ENCODE results near the gene SNAPC2. TPM values are rescaled to one million over a fixed set of nuclear protein-coding genes. Genes with fewer than 3 reads are reported as not detected.
"Not testable (repeated sequence)": the region's sequence is repeated elsewhere in the genome, so short reads cannot be mapped to it uniquely, and the experiment has no call there.

Gene SNAPC2
- total RNA-seq, 1 donor from 2014 or later: 32.0 TPM

- H3K36me3 ChIP-seq (ENCODE audit: control insufficient read depth, insufficient read depth, low read length): no peaks in the 10 kb centered on the region
- TF ChIP-seq CTCF (IDR thresholded peaks at IDR 0.05; ENCODE audit: insufficient read depth, low read length, poor library complexity, severe bottlenecking): no peak
- H3K27me3 ChIP-seq (ENCODE audit: control insufficient read depth, insufficient read depth, low read length): no peaks in the 10 kb centered on the region
- H3K4me3 ChIP-seq (ENCODE audit: low read depth, low read length): no peak overlapping the region
- DNase-seq (ENCODE audit: low read depth): no peak
These were observed 33.4 kb downstream of the SNAPC2 start for GRCh38 chr19:7953576-7953975.

DNA sequence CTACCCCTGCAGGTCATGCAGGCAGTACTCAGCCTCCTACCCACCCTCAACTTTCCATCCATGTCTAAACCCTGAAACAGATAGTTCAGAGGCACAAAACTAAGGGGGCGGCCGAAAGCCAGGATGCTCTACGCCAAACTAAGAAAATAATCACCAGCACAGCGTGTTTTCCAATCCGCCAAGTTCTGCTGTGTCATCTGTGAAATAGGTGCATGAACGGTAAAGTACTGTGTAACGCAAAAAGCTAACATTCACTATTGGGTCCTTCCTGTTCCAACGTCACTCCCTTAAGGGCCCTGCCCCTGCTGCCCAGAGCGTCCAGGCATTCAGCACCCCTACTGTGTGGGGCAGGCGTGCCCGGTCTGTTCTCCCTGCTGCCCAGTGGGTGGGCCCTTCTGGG, 35.6 kb downstream of the SNAPC2 start:
- no peak for DNase-seq (ENCODE audit: low read depth)
- Histone ChIP-seq H3K36me3 (ENCODE audit: control insufficient read depth, insufficient read depth, low read length) (no peaks in the 10 kb centered on the region), H3K4me3 (ENCODE audit: low read depth, low read length) (no peak overlapping the region), H3K27me3 (ENCODE audit: control insufficient read depth, insufficient read depth, low read length) (no peaks in the 10 kb centered on the region)
- TF ChIP-seq CTCF (IDR thresholded peaks at IDR 0.05; ENCODE audit: insufficient read depth, low read length, poor library complexity, severe bottlenecking): no peak

- TF ChIP-seq CTCF (IDR thresholded peaks at IDR 0.05; ENCODE audit: insufficient read depth, low read length, poor library complexity, severe bottlenecking): no peak
- no peak overlapping the region for H3K4me3 ChIP-seq (ENCODE audit: low read depth, low read length)
- H3K27me3 ChIP-seq (ENCODE audit: control insufficient read depth, insufficient read depth, low read length): no peaks in the 10 kb centered on the region
- peaks cover 3% of the 10 kb centered on the region for H3K36me3 ChIP-seq (ENCODE audit: control insufficient read depth, insufficient read depth, low read length)
- no peak for DNase-seq (ENCODE audit: low read depth)
These were observed 39.1 kb downstream of the SNAPC2 start for GRCh38 chr19:7959211-7959610.

- not testable (repeated sequence) for H3K27me3 ChIP-seq (ENCODE audit: control insufficient read depth, insufficient read depth, low read length); DNase-seq (ENCODE audit: low read depth); H3K4me3 ChIP-seq (ENCODE audit: low read depth, low read length); H3K36me3 ChIP-seq (ENCODE audit: control insufficient read depth, insufficient read depth, low read length)
These were observed 40.9 kb downstream of the SNAPC2 start for GRCh38 chr19:7961082-7961481.

- Histone ChIP-seq H3K36me3 (ENCODE audit: control insufficient read depth, insufficient read depth, low read length) (peaks cover 3% of the 10 kb centered on the region), H3K27me3 (ENCODE audit: control insufficient read depth, insufficient read depth, low read length) (no peaks in the 10 kb centered on the region), H3K4me3 (ENCODE audit: low read depth, low read length) (no peak overlapping the region)
- DNase-seq (ENCODE audit: low read depth): no peak
- TF ChIP-seq CTCF (IDR thresholded peaks at IDR 0.05; ENCODE audit: insufficient read depth, low read length, poor library complexity, severe bottlenecking): no peak
These were observed 41.9 kb downstream of the SNAPC2 start for GRCh38 chr19:7961920-7962626.

- H3K4me3 ChIP-seq (ENCODE audit: low read depth, low read length): no peak overlapping the region
- no peak for DNase-seq (ENCODE audit: low read depth)
- H3K27me3 ChIP-seq (ENCODE audit: control insufficient read depth, insufficient read depth, low read length): no peaks in the 10 kb centered on the region
- no peak for TF ChIP-seq CTCF (IDR thresholded peaks at IDR 0.05; ENCODE audit: insufficient read depth, low read length, poor library complexity, severe bottlenecking)
- peaks cover 5% of the 10 kb centered on the region for H3K36me3 ChIP-seq (ENCODE audit: control insufficient read depth, insufficient read depth, low read length)
These were observed 42.6 kb downstream of the SNAPC2 start for GRCh38 chr19:7962644-7963268.

All from kidney epithelial cell (primary cell).